ENCODE measurements around the gene ZNF488.

ZNF488 gene

DNA sequence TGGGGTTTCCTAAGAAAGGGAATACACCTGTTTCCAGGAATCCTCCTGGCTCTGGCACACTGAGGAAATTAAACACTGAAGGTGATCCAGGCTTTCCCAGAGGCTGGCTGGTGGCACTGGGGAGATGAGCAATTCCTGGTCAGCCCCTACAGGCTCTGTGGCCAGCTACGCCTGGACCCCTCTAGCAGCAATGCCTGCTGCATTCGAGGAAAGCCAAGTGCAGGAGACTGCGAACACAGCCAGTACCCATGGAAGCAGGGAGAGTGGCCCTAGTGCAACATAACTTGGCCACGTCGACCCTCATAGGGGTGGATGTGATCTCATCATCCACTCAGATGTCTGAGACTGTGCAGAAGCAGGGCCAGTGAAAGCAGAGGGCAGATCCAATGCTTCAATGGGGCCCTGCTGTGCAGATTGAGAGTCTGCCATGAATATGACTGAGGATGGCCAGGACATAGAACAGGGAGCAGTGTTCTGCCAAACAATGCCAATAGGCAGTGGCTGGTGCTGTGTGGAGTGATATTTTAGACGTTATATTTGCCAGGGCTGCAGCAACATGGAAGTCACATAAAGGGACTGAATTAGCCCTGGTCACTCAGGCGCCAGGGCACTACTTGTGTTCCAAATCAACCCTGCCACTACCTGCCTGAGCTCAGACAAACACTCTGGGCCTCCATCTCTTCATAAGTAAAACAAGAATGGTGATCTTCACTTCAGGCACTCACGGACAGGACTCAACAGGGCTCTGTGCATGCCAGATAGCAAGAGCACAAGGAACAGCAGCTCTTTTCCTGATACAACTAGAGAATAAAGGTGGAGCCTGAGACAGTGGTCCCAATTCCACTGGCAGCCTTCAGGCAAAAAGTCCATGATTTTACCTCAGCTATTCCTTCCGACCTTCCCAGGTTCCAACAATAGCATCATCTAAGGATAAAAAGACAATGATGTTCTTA is 2.4 kb downstream of the ZNF488 start:
- DNase-seq (ENCODE audit: low spot score), result no peak

DNA sequence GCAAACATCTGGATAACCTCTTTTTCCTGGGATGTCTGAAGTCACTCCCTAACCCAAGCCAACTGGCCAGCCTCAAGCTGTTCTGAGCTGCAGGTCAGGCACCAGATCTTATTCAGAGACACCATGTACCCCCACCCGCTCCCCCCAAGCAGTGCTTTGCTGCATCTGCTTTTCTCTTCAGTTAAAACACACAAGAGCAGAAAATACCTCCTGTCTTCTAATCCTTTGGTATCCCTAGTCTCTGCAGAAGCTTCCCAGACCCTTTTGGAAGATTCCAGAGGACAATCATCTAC is 3.0 kb downstream of the ZNF488 start:
- no peak for DNase-seq (ENCODE audit: low spot score)

DNA sequence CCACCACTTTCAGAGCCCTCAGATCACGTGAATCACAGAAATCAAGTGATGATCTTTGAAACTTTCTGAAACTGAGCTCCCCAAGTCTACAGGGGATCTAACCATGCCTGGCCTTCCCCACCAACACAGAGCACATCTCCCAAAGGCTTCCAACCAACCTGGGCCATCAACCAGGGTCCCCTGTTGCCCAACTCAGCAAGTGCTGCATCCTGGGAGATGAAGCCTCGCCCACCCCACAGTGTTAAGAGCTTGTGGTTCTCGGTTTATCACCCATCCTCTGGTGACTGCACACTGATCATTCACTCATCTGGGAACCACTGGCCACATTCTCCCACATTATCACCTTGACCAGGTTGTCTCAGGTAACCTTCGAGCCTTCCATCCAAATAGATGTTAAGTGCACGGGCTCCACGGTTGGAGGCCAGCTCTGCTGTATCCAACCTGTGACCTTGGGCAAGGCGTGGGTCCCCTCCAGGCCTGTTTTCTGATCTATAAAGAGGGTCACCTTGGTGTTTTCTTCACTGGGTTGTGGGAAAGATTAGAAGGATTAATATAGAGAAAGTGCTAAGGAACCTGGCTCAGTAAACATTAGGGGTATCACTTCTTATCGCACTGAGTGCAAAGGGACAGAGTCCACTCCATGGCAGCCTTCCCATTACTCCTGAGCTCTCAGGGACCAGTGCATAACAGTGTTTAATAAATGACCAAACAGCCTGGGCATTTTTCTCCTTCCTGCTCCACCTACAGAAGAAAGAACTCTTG is 3.6 kb downstream of the ZNF488 start:
- no peak for DNase-seq (ENCODE audit: low spot score)

DNA sequence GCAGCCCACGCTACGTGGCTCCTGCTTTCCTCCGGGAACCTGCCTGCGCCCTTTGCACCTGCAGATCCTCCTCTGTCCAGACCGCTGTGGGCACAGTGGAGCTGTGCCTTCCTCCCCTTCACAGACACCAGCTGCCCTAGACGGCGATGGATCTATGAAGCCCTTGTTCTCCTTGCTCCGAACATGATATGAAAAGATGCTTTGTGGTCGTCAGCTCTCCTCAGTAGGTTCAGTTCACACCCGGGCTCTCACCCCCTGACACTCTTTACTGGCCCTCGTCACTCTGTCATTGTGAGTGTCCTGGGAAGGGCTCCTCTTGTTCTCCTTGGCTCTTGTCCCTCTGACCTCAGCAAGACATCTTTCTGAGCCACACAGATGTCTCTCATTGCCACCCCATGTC is 4.2 kb downstream of the ZNF488 start:
- no peak for DNase-seq (ENCODE audit: low spot score)

DNA sequence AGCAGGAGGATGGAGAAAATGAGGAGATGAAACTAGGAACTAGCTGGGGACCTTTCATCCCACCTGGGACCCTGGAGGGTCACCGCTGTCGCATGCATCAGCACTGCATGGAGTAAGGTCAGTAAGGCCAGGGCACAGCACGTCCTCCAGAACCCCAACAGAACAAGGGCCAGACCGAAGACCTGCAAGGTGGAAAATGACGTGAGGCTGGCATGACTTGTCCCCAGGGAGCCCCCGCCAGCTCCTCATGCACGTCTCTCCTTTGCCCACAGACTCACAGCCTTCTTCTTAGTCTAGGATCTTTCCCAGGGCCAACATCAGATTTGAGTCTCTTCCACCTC is 4.7 kb downstream of the ZNF488 start:
- DNase-seq (ENCODE audit: low spot score), result no peak

DNA sequence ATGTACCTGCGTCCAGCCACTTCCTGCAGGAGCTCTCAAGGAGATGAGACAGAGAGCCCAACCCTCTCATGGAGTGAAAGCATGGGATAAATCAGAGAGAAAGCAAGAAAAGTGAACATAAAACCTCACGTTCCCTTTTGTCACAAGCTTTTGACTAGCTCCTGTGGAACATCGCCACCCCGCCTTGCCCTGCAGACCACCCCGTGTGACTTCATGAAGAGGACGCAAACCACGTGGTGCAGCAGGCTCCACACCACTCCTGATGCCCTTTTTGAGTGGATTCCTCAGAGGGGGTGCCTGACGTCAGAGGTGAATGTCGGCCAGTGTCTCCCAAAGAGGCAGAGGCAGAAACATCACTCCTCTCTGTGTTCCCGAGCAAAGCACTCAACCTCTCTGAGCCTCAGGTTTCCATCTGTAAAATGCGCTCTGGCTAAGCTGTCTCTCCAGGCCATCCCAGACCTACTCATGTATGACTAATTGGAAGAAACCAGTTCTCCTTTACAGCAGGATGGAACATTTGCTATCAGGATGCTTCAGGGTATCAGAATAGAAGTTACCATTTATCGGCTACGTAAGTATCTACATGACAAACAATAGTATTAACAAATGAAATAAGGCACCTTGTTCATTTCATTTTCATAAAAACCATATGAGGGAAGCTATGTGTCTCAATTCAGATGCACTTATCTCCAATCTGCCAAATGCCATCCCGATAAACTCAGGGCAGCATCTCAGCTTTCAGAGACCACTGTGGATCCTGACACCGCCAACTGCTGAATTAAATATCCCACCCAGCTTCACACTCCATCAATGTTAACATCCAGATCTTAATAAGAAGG is 5.3 kb downstream of the ZNF488 start:
- no peak for DNase-seq (ENCODE audit: low spot score)

DNA sequence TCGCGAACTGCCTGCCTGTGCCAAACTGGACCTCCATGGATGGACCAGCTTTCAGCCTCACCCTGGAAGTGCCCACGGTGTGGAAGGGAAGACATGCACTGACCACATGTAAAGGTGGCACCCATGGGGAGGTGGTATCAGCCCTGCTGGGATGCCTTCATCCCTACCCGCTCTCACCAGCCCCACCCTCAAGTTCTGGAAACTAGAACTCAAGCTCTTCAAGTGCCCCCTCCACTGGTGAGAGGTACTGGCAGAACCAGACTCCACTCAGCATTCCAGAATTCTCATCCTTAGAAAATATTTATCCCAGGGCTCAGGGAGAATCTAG is 5.9 kb downstream of the ZNF488 start:
- DNase-seq (ENCODE audit: low spot score), result no peak

DNA sequence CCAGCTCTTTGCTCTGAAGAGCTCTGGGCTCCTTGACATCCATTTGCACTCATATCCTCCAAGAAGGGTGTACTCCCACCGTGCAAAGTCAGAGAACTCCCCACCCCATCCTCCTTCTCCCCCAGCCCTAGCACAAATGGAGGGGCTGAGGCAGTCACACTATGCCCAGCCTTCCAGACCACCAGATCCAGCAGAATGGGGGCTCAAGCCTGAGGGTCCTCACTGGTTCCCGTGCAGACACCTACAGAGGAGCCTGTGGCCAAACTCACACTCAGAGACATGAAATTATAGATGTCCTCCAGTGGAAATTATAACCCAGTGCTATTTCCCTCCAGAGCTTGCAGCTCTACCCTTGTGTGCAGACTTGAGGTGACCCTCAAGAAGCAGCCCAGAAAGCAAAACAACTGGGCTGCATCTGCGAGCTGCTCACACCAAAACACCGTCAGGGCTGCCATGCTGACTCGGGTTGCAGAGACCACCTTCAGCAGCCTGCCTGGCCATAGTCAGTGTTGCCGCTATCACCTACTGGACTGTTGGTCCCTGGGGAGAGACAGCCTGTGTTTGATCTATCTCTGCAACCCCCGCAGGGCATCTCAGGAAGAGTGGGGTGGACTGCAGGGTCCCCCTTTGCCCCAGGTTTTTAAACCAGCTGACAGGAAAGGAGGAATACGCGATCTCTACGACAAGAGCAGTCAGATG is 7.4 kb downstream of the ZNF488 start:
- no peak for DNase-seq (ENCODE audit: low spot score)

DNA sequence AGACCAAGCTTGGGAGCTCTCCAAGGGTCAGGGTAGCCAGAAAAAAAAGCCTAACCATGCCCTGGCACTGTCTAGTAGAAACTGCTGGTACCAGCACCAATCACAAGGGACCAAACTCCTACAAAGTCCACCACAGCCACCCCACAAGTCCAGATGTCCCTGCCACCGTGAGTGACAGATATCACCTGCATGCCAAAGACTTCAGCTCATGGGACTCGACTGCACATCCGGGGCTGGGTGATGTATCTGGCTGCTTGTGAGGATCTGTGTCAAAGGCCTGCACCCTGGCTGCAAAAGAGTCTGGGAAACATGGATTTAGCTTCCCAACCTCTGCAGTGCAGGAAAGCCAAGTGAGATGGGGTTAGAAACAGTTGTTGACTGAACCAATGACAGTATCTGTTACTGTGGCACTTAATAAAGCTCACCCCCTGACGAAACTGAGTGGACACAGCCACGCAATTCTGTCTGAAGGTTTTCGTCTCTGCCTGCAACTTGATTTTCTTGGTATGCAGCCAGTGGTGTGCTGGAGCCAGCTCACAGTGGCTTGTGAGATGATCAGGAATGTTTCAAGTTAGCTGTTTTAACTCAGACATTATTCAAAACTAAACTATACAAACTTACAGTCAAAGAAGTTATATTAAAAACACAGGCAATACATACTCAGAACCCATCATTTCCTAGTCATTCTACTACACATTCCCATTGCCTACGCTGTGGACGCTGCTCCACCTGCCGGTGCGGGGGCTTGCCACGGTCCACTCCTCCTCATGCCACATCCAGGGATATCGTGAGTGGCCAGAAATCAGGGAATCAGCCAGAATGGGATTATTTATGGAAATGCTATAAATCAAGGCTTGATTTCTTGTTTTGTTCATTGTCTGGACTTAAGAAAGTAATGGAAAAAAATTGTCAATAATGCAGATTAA is 9.2 kb downstream of the ZNF488 start:
- DNase-seq (ENCODE audit: low spot score), result no peak

DNA sequence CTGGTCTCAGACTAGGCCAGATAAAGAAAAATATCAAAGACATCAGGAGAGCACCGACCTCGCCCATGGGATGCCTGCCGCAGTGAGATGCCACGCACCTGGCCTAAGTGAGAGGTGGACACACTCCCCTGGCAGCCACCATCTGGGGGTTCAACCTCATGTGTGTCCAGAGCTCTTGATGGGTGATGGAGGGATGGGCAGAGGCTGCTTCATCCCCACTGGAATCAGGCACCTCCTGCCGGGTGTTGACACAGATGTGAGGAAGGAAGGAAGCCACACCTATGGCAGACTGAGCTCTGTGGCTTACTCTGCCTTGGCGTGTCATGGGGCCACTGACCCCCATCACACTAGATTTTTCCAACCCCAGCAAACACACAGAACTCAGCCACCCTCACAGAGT is 11.4 kb downstream of the ZNF488 start:
- no peak for DNase-seq (ENCODE audit: low spot score)

DNA sequence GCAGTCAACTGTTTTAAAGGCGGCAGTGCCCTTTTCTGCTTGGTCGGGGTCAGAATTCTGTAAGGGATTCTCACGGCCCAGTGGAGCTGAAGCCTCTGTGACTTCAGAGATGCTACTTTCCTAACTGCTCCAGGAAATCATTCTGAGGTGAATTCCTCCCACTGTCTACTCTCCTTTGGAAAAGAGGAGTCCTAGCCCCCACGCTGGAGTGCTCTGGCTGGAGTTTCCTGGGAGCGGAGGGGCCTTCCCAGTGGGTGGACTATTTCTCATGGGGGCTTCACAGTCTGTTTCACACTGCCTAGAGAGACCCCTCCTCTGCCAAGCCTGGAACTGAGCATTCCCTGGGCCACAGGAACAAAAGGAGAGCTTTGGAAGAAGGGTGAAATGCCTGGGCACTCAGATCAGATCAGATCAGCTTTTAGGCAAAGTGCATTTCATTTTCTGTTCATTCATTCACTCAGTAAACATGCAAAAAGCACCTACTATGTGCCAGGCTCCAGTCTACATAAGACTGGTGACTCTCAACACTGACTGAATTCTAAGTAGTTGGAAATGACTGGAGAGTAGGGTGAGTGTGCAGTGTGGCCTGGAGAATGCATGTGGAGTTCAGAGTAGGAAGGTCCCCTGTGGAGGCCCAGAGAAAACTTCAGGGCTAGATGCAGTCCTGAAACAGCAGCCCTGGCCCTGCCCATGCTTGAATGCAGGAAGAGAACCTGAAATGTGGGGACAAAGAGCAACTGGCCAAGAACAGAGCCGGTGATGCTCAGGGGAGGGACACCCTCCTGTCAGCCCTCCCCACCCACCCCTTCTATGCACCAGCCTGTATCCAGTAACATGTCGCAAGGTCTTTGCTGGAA is 12.2 kb downstream of the ZNF488 start:
- DNase-seq (ENCODE audit: low spot score), result no peak

DNA sequence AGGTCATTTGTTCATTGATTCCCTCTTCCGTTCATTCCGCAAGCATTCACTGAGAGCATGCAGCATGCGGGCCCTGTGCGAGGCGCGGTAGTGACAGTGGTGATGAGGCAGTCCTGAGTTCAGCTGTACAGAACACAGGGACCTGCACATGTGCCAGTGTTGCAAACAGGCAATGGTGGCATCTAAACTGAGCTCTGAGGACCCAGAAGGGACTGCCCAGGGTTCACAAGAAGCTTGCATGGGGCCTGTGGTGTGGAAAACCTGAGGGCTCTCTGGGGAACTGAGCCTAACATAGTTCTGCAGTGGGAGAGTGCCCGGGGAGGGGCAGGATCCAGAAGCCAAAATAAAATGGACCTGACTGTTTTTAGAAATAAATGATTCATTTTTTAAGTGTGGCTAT is 13.2 kb downstream of the ZNF488 start:
- DNase-seq (ENCODE audit: low spot score), result no peak

DNA sequence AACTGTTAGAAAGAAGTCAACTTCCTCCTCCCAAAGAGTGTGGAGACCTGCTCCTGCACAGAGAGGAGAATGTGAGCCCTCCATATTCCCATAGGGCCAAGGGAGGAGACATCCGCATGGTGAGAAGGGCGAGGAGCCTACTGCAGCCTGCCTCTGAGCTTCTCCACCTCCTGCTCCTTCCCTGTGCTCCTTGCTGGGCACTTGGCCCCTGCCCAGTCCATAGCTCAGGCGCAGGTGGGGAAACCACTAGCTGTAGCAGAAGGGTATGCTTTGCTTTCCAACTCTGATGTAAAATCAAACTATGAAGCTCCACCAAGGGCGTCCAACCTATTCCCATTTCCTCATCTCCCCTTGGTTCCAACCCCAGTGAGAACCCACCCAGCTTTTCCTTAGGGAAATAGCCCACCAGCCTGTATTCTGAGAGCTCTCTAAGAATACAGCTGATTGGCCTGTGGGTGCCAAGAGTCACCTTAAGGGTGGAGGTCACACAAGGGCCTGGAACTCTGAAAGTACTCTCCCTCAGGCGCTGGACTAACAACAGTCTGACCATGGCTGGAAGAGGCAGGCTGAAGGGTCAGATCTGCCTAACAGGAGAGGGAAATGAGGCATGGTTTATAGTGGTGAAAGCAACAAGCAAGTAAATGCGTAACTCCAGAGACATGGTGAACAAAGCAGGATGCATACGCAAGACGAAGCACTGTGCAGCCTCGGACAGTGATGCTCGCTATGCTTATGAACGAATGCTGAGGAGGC is 13.9 kb downstream of the ZNF488 start:
- DNase-seq (ENCODE audit: low spot score), result no peak

DNA sequence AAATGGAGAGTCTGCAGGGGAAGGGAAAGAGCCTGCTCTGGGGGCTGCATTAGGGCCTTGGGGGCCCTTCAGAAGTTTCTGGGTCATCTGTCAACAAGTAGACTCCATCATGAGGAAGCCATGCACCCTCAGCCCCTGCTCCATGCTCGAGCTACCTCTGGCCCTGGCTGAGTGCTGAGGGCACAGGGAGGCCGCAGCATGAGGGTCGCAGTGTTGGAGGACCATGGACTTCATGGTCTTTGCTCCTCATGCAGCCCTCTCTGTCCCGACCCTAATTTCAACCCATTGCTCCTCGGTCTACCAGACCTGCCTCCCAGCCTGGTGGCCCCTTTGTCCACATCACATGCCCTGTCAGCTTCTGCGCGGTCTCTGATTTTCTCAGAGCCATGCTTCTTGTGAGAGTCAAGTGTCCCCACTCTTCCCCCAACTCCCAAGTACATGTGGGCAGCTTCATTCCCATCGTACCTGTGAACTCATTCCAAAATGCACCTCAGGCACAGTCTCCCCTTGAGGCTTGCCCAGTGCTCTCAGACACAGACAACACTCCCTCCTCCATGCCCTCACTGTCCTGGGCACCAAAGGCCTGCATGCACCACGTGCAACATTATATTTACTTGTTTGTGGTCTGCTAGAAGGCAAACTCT is 14.7 kb downstream of the ZNF488 start:
- no peak for DNase-seq (ENCODE audit: low spot score)

DNA sequence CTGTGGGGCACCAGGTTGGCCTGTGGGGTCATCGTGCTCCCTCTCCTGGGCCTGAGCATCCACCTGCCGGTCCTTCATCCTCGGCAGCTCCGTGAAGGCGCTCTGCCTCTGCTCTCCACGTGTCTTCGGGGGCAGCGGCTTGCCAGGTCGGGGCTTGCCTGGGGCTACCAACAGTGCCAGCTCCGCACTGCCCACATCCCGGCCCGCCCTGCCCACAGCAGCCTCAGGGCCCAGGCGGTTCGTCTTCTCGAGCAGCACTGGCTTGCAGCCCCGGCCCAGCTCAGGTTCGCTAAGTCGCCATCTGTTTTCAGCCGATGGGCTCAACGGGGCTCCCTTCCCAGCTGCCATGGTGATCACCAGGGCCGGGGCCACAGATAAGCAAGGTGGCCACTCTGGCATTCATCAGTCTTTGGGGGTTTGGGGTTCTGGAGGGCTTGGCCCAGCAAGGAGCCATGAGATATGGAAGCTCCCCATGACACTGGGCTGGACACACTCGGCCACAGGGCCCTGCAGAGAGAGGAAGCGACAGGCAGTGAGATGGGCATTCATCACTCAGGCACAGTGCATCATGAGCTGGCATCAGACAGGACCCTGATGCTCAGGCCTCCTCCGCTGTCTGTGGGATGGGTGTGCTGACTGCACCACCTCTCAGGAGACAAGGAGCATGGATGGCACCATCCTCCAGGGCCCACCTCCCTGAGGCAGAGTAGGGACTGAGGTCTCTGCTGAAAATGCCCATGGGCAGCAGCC is 15.5 kb downstream of the ZNF488 start:
- DNase-seq (ENCODE audit: low spot score), result no peak

DNA sequence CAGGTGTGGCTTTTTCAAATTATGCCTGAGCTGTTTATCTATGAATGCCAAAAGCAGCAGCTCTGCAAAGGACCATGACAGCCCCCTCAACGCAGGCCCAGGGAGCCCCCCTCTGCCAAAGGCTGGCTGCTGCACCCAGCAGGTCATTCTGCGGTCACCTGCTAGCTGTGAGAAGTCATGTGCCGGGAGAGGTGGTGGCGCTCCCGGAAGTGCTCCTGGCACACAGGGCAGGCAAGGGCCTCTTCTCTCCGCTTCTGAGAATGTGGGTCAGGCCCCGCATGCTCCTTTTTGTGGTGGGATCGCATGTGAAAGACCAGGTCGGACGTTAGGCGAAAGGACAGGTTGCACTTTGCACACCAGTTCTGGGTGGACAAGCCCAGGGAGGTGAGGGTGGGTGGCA is 16.4 kb downstream of the ZNF488 start:
- no peak for DNase-seq (ENCODE audit: low spot score)

DNA sequence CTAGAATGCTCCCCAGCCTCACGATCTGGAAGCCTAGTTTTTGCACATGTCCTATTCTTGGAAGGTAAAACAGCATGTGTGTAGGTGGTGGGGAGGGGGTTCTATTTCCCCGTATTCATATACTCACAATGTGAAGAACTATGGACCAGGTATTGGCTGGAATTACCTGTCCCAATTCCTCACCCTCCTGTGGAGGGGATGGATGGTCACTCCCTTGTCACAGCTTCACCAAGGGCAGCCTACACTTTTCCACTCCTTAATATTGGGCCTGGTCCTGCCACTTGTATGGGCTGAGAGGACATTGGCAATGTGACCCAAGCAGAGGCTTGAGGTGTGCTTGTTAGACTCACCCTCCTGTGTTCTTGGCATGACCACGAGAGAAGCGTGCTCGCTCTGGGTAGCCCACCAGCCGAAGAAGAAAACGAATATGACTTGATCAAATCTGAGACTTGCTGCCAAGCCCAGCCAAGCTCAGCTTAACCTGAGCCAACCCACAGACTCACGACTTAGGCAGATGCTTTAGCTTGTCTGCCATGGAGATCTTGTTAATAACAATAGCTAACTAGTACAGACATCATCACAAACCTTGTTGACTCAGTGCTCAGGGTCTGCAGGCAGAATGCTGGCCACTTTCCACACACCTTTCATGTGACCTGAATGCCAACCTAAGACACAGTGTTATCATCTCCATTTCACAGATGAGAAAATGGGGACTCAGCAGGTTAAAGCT is 17.2 kb downstream of the ZNF488 start:
- no peak for DNase-seq (ENCODE audit: low spot score)

Data from germinal center (tissue), 1 donor.